ENCODE results near the gene TTR. TPM values are rescaled to one million over a fixed set of nuclear protein-coding genes. Genes with fewer than 3 reads are reported as not detected.

TTR gene
- total RNA-seq, 4 donors from 2014 or later, result not detected

DNA sequence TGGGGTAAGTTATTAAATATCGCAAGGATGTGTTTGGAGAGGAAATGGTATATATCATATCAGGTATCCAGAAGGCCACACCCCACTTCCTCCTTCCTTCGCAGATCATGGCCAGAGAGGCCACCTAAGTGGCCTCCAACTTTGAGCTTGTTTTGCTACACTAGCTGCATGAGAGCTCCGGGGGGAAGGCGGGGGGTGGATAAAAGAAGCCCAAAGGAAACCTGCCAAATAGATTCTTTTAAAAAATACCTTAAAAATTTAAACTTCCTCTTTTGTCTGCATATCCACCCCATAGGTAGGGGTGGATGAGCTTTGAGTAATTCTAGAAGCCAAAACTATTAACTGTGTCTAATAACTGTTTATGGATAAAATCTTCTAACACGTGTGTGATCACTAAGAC, 5.7 kb upstream of the TTR start:
- WGBS, 2 donors (ENCODE audit: low coverage in 1 of 2), result 80 to 82% methylated on average over 3 to 5 of the region's 5 CpGs
- Histone ChIP-seq H3K4me1 (no peaks in the 10 kb centered on the region), H3K27ac (no peak overlapping the region), H3K36me3 (no peaks in the 10 kb centered on the region), H3K9me3 (no peaks in the 10 kb centered on the region), H3K27me3 (no peaks in the 10 kb centered on the region), H3K4me3 (no peak overlapping the region)
- no peak for ATAC-seq
- no peak for TF ChIP-seq POLR2A (IDR thresholded peaks at IDR 0.05)

DNA sequence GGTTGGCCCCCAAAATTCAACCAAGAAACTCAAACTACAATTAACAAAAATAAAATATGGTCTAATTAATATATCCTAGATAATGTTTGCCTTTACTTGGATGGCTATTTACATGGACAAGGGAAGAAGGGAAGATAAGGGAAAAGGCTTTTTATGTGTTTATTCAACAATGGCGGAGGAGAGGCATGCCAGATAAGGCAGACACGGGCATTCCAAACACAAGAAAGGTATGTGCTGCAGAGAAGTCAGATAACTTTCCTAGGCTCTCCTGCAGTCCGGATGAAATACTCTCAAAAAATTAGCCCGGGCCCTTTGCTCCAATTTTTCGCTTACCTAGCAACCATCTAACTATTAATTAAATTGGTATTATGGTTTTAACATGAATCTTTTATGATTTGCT, 5.1 kb upstream of the TTR start:
- no peaks in the 10 kb centered on the region for H3K4me1 ChIP-seq
- H3K36me3 ChIP-seq, result no peaks in the 10 kb centered on the region
- H3K4me3 ChIP-seq, result no peak overlapping the region
- 56 to 59% methylated on average over 5 of the region's 5 CpGs for WGBS, 2 donors (ENCODE audit: low coverage in 1 of 2)
- TF ChIP-seq, protein P1, sequence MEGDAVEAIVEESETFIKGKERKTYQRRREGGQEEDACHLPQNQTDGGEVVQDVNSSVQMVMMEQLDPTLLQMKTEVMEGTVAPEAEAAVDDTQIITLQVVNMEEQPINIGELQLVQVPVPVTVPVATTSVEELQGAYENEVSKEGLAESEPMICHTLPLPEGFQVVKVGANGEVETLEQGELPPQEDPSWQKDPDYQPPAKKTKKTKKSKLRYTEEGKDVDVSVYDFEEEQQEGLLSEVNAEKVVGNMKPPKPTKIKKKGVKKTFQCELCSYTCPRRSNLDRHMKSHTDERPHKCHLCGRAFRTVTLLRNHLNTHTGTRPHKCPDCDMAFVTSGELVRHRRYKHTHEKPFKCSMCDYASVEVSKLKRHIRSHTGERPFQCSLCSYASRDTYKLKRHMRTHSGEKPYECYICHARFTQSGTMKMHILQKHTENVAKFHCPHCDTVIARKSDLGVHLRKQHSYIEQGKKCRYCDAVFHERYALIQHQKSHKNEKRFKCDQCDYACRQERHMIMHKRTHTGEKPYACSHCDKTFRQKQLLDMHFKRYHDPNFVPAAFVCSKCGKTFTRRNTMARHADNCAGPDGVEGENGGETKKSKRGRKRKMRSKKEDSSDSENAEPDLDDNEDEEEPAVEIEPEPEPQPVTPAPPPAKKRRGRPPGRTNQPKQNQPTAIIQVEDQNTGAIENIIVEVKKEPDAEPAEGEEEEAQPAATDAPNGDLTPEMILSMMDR (IDR thresholded peaks at IDR 0.05), result no peak
- no peak for TF ChIP-seq POLR2AphosphoS5 (IDR thresholded peaks at IDR 0.05)
- TF ChIP-seq EP300 (IDR thresholded peaks at IDR 0.05), result no peak
- no peak for TF ChIP-seq POLR2A (IDR thresholded peaks at IDR 0.05)
- no peak overlapping the region for H3K27ac ChIP-seq
- ATAC-seq, result no peak
- no peaks in the 10 kb centered on the region for H3K27me3 ChIP-seq
- no peaks in the 10 kb centered on the region for H3K9me3 ChIP-seq

DNA sequence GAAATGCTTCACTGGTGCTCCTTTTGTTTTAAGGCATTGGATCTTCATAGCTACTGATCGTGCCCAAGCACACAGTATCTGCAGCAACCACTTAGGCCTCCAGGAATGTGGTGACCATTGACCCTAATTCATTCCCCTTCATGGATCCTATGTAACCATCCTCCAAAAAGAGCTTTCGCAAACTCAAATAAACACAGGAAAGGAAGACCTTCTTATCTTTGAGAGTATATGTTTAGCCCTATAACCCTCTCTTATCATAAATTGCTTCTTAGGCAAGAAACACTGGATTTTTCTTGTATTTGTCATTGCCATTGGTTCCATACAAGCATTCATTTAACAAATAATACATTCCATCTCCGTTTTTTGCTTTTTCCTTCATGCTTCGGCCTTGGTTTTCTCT, 4.1 kb upstream of the TTR start:
- no peak for ATAC-seq
- 79 to 80% methylated on average over 4 of the region's 4 CpGs for WGBS, 2 donors (ENCODE audit: low coverage in 1 of 2)
- TF ChIP-seq, protein P1 (IDR thresholded peaks at IDR 0.05), result no peak

DNA sequence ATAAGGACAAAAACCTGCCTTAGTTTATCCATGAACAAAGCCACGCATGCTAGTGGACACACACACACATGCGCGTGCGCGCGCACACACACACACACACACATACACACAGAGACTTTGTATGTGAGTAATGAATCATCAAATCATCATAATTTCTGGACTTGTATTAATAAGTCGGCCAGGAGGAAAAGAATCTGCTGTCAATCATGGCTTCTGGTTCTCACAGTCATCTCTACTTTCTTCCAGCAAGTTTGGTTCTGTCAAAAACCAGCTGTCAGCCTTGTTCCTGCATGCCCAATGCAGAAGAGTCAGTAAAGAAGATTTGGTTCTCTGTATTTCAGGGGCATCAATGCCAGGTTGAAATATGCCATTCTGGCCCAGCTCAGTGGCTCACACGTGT, 1.1 kb upstream of the TTR start:
- Histone ChIP-seq H3K27ac (no peak overlapping the region), H3K4me1 (no peaks in the 10 kb centered on the region), H3K9me3 (no peaks in the 10 kb centered on the region), H3K27me3 (no peaks in the 10 kb centered on the region), H3K36me3 (no peaks in the 10 kb centered on the region), H3K4me3 (no peak overlapping the region)
- no peak for TF ChIP-seq EP300 (IDR thresholded peaks at IDR 0.05)
- TF ChIP-seq, protein P1 (IDR thresholded peaks at IDR 0.05), result no peak
- TF ChIP-seq POLR2A (IDR thresholded peaks at IDR 0.05), result no peak
- TF ChIP-seq POLR2AphosphoS5 (IDR thresholded peaks at IDR 0.05), result no peak
- 77 to 85% methylated on average over 8 of the region's 8 CpGs for WGBS, 2 donors (ENCODE audit: low coverage in 1 of 2)
- no peak for ATAC-seq

More for the DNA sequence above, 4.1 kb upstream of the TTR start:
- Histone ChIP-seq H3K27ac (no peak overlapping the region), H3K4me1 (no peaks in the 10 kb centered on the region), H3K36me3 (no peaks in the 10 kb centered on the region), H3K27me3 (no peaks in the 10 kb centered on the region), H3K4me3 (no peak overlapping the region), H3K9me3 (no peaks in the 10 kb centered on the region)

DNA sequence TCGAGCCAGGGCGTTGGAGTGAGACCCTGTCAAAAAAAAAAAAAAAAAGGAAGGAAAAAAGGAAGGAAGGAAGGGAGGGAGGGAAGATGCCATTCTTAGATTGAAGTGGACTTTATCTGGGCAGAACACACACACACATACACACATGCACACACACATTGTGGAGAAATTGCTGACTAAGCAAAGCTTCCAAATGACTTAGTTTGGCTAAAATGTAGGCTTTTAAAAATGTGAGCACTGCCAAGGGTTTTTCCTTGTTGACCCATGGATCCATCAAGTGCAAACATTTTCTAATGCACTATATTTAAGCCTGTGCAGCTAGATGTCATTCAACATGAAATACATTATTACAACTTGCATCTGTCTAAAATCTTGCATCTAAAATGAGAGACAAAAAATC, 564 bp upstream of the TTR start:
- ATAC-seq, result no peak
- H3K9me3 ChIP-seq, result no peaks in the 10 kb centered on the region
- H3K4me1 ChIP-seq, result no peaks in the 10 kb centered on the region
- H3K27ac ChIP-seq, result no peak overlapping the region
- H3K36me3 ChIP-seq, result no peaks in the 10 kb centered on the region
- no peak for TF ChIP-seq POLR2AphosphoS5 (IDR thresholded peaks at IDR 0.05)
- TF ChIP-seq, protein P1 (IDR thresholded peaks at IDR 0.05), result no peak
- no peak for TF ChIP-seq POLR2A (IDR thresholded peaks at IDR 0.05)
- TF ChIP-seq EP300 (IDR thresholded peaks at IDR 0.05), result no peak
- no peaks in the 10 kb centered on the region for H3K27me3 ChIP-seq
- WGBS, 2 donors (ENCODE audit: low coverage in 1 of 2), result 32% methylated on average over 2 of the region's 2 CpGs; no CpG with 5 or more reads in 1 of the 2 donors
- H3K4me3 ChIP-seq, result no peak overlapping the region
